DMS 273 (cell line): ENCODE measurements around the gene LIPI.
"Not testable (repeated sequence)": the region's sequence is repeated elsewhere in the genome, so short reads cannot be mapped to it uniquely, and the experiment has no call there.

Experiments used
- DNase-seq: peaks from one replicate; lab custom pipeline; 2025; ENCODE audit not compliant: unreplicated experiment; lab: John Stamatoyannopoulos, UW

The LIPI gene

GRCh38 chr21:14119038-14119437, 91.7 kb downstream of the LIPI start:
- DNase-seq = no peak

- DNase-seq = no peak
These were observed 94.7 kb downstream of the LIPI start for GRCh38 chr21:14116080-14116481.

- DNase-seq = no peak
These were observed 95.1 kb downstream of the LIPI start for GRCh38 chr21:14115646-14116045.

GRCh38 chr21:14114251-14114650, 96.5 kb downstream of the LIPI start:
- DNase-seq = no peak

- DNase-seq = not testable (repeated sequence)
These were observed 106.2 kb downstream of the LIPI start for GRCh38 chr21:14104564-14104963.

- DNase-seq = no peak
These were observed 111.2 kb downstream of the LIPI start for GRCh38 chr21:14099570-14099969.

GRCh38 chr21:14097881-14098499, 112.8 kb downstream of the LIPI start:
- no peak for DNase-seq

DNA sequence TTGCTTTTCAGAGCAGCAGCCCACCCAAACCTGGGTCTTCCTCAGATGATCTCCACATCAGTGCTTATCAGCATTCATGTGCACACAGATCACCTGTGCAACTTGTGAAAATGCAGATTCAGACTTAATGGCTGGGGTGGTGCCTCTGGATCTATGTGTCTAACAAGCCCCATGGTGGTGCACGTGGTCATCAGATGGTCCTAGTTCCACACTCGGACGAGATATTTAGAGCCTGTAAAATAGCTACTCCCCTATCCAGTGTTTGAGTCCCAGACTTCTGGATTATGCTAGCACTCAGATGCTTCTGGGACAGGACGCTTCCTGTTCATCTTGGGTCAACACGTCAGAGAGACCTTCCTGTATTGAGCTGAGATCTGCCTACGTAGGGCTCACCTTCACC, 114.2 kb downstream of the LIPI start:
- no peak for DNase-seq

- DNase-seq = no peak
These were observed 114.6 kb downstream of the LIPI start for GRCh38 chr21:14096172-14096571.

GRCh38 chr21:14095056-14095455, 115.7 kb downstream of the LIPI start:
- DNase-seq = no peak

- DNase-seq = no peak
These were observed 117.8 kb downstream of the LIPI start for GRCh38 chr21:14092834-14093560.

- DNase-seq = not testable (repeated sequence)
These were observed 120.6 kb downstream of the LIPI start for GRCh38 chr21:14090184-14090583.

DNA sequence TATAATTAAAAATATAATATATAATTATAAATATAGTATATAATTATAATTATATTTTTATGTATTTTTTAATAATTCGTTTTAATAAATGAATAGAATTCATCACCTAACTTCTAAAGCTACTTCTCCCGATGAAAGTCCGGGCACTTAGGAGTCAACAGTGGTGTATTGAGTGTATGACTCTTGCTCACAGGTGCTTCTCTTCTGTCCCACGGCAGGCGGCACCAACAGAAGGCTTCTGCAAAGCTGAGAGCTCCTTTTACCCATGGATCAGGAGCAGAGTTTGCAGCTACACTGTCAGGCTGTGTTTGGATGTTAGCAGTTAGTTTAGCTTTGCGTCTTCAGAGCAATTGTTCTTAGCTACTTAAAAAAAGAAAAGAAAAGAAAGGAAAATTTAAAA, 122.4 kb downstream of the LIPI start:
- DNase-seq = no peak

GRCh38 chr21:14086553-14086952, 124.2 kb downstream of the LIPI start:
- DNase-seq = no peak

- no peak for DNase-seq
These were observed 126.1 kb downstream of the LIPI start for GRCh38 chr21:14084701-14085100.

- no peak for DNase-seq
These were observed 126.7 kb downstream of the LIPI start for GRCh38 chr21:14084068-14084501.

DNA sequence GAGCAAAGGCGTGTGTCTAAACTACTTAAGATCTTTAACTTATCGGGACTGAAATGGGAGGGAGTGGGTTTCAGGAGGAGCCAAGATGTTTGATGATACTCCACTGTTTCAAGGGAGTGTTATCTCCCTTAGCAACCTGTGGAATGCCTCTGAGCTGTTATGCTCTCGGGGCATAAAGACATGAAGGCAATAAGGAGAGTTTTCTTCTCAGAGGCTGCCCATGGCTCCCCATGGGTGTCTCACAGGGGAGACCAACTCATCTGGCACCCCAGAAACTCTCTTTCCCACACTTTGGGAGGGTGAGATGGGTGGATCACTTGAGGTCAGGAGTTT, 130.0 kb downstream of the LIPI start:
- DNase-seq = no peak

DNA sequence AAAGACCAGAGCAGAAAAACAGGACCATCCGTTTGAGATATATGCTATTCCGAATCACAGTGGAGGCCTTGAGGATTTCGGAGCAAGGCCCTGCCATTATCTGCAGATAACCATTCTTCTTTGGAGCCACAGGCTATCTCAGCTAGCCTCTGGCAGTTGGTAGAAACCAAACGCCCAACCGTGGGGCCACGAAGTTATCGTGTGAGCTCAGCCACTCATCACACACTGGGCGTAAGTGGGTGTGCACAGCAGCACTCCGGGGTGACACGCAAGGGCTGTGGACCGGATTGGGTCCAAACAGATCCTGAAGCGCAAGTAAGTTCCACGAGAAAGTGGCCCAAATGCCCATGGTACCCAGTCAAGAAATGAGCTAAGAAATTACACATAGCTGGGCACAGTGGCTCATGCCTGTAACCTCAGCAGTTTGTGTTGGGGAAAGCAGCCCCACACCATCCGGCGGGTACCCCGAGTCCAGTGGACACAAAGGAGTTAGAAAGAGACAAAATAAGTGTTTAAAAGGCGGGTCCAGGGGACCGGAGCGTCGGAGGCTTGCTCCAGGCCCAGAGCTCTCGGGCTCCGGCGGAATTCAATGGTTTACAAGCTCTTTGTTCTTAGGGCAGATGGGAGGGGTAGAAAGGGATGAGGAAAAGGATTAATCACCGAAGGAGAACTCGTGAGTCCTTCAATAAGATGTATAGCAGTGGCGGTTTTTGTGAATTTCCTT, 130.6 kb downstream of the LIPI start:
- no peak for DNase-seq

DNA sequence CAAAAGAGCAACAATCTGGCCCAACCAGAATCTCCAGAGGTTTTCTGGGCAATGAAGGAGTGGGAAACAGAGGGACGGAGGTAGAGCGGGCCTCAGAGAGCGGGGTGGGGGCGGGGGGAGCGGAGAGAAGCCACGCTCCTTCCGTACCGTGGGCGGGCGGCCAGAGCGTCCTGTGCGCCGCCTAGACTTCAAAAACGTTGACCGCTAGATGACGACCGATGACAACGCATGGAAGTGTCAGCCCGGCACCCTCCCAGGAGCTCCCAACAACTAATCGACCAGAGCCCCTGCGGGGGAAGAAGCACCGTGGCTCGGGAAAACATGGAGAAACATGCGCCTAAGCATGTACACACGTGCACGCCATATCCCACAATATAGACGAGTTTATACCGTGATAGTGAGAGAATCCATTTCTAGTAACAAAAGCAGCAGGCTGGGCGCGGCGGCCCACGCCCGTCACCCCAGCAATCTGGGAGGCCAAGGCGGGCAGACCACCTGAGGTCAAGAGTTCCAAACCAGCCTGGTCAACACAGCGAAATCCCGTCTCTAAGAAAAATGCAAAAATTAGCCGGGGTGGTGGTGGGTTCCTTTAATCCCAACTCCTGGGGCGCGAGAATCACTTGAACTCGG, 131.9 kb downstream of the LIPI start:
- DNase-seq = no peak

- no peak for DNase-seq
These were observed 134.5 kb downstream of the LIPI start for GRCh38 chr21:14076143-14076806.
